HepG2 (cell line): ENCODE measurements around the gene UNC119B. TPM values are rescaled to one million over a fixed set of nuclear protein-coding genes. Genes with fewer than 3 reads are reported as not detected.

ENCODE experiments used
- ESRRA ChIP-seq: sonication (generic); formaldehyde crosslinking; IDR thresholded peaks from 2 replicates; pipeline ENCODE4 v1.5.1; 2020; ENCODE audit warnings: mild to moderate bottlenecking, low read depth, missing genetic modification reagents
- MTA1 ChIP-seq: sonication (generic); formaldehyde crosslinking; IDR thresholded peaks from 2 replicates; pipeline ENCODE4 v1.4.0; 2020; ENCODE audit warnings: missing genetic modification reagents, mild to moderate bottlenecking, borderline replicate concordance
- NFKB2 ChIP-seq: sonication (generic); formaldehyde crosslinking; IDR thresholded peaks from 2 replicates; pipeline ENCODE4 v1.4.0; 2020; ENCODE audit warnings: missing genetic modification reagents, borderline replicate concordance
- ZFY ChIP-seq: sonication (generic); formaldehyde crosslinking; IDR thresholded peaks from 2 replicates; pipeline ENCODE4 v1.4.0; 2020; ENCODE audit warnings: missing genetic modification reagents
- ZMYM2 ChIP-seq: sonication (generic); formaldehyde crosslinking; IDR thresholded peaks from 2 replicates; pipeline ENCODE4 v1.8.0; 2022; ENCODE audit warnings: mild to moderate bottlenecking, missing genetic modification reagents
- ZNF225 ChIP-seq: sonication (generic); formaldehyde crosslinking; IDR thresholded peaks from 2 replicates; pipeline ENCODE4 v1.4.0; 2020; ENCODE audit warnings: mild to moderate bottlenecking, missing genetic modification reagents
- ZNF703 ChIP-seq: sonication (generic); formaldehyde crosslinking; IDR thresholded peaks from 2 replicates; pipeline ENCODE4 v1.5.1; 2020; ENCODE audit warnings: missing genetic modification reagents, mild to moderate bottlenecking, moderate library complexity, borderline replicate concordance
- ZSCAN25 ChIP-seq: sonication (generic); formaldehyde crosslinking; IDR thresholded peaks from 2 replicates; pipeline ENCODE4 v1.8.0; 2022; ENCODE audit warnings: mild to moderate bottlenecking, missing genetic modification reagents
- polyA plus RNA-seq, 8 experiments: library from polyadenylated mRNA; depleted of rRNA in 3 of 8; stranded (reverse) in 7 of 8; unstranded in 1 of 8; fragments of >200 nt; fragmentation: Illumina TruSeq in 4 of 8; extraction: Trizol in 4 of 8; gene quantifications; 2 replicates each; pipeline versions ENCODE4 v1.2.1 to v1.2.3, GENCODE V29; 2011 to 2016; ENCODE audit warnings: low read depth in 4 of 8, missing spikeins in 1 of 8, mixed read lengths in 1 of 8; ENCODE audit not compliant: insufficient read depth in 1 of 8
- total RNA-seq, 5 experiments: library from RNA; depleted of rRNA; stranded (reverse); fragments of >200 nt; fragmentation: Illumina TruSeq; extraction: Trizol; gene quantifications; 2 replicates each; pipeline ENCODE4 v1.2.3, GENCODE V29; 2016; ENCODE audit warnings: low read depth in 1 of 5
- TF ChIP-seq, protein P1 (sequence below): sonication (generic); formaldehyde crosslinking; IDR thresholded peaks from 2 replicates; pipeline ENCODE4 v1.4.0; 2020; ENCODE audit warnings: missing genetic modification reagents, borderline replicate concordance
- TF ChIP-seq, protein P2 (sequence below): sonication (generic); formaldehyde crosslinking; conservative IDR thresholded peaks from 2 replicates; pipeline ENCODE4 v1.4.0; 2020; ENCODE audit warnings: mild to moderate bottlenecking, missing genetic modification reagents, moderate library complexity
- TF ChIP-seq, protein P3 (sequence below): sonication (generic); formaldehyde crosslinking; IDR thresholded peaks from 2 replicates; pipeline ENCODE4 v1.4.0; 2020; ENCODE audit warnings: mild to moderate bottlenecking, missing genetic modification reagents

Gene UNC119B
- total and polyA plus RNA-seq, 2 of the 13 experiments (the other 11 are each of a cell fraction or from before 2014, with no cell fraction given): 19.6 to 19.7 TPM

DNA sequence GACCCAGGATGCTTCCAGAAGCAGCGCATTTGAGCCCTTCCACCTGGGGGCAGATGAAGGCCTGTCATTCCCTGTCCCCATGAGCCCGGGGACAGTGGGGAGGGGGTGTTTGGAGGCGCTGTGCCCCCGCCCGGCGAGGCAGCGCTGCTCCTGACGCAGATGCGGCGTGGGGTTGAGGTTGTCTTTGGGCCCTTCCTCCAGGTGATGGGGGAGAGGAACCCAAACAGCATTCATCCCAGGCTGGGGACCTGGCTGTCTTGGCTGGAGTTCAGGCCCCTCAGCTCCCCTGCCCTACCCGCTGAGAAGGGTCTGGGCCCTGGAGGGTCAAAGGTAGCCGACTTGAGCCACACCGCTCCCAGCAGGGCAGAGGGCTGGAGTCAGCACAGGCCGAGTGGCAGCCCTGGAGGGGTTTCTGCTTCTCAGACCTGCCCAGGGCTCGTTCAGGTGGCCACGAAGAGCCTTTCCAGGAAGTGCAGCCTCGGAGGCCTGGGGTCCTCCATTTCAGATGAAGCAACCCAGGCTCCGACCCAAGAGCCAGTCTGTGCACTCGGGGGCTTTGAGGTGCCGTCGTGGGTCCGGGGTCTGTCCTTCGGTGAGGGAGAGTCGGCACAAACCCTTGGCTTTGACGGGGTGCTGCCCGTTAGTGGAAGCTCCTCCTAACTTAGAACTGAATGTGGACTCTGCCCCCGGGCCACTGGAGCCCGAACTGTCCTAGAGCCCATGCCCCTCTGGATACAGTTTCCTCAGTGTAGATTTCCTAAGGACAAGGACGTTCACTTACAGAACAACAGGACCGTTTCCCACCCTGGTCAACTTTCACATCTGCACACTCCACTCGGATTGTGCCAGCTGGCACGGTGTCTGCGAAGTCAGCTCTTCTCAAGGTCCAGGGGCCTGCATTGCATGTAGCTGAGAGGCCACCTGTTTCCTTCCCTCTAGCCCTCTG, 31.5 kb downstream of the UNC119B start (continued):
- TF ChIP-seq MTA1 (CRISPR knock-in tag) (no peak), ZNF703 (CRISPR knock-in tag) (no peak), ZSCAN25 (0 out of 2 replicates have a peak, but pooled peaks have one; percentile 30), ZFY (CRISPR knock-in tag) (peak; percentile 47), NFKB2 (CRISPR knock-in tag) (peak; percentile 12; the same call in 1 of the 2 replicates), ZNF225 (CRISPR knock-in tag) (0 out of 2 replicates have a peak, but pooled peaks have one; percentile 52), ZMYM2 (0 out of 2 replicates have a peak, but pooled peaks have one; percentile 23), ESRRA (CRISPR knock-in tag) (peak; percentile 71; the same call in 1 of the 2 replicates)
- TF ChIP-seq, protein P1, sequence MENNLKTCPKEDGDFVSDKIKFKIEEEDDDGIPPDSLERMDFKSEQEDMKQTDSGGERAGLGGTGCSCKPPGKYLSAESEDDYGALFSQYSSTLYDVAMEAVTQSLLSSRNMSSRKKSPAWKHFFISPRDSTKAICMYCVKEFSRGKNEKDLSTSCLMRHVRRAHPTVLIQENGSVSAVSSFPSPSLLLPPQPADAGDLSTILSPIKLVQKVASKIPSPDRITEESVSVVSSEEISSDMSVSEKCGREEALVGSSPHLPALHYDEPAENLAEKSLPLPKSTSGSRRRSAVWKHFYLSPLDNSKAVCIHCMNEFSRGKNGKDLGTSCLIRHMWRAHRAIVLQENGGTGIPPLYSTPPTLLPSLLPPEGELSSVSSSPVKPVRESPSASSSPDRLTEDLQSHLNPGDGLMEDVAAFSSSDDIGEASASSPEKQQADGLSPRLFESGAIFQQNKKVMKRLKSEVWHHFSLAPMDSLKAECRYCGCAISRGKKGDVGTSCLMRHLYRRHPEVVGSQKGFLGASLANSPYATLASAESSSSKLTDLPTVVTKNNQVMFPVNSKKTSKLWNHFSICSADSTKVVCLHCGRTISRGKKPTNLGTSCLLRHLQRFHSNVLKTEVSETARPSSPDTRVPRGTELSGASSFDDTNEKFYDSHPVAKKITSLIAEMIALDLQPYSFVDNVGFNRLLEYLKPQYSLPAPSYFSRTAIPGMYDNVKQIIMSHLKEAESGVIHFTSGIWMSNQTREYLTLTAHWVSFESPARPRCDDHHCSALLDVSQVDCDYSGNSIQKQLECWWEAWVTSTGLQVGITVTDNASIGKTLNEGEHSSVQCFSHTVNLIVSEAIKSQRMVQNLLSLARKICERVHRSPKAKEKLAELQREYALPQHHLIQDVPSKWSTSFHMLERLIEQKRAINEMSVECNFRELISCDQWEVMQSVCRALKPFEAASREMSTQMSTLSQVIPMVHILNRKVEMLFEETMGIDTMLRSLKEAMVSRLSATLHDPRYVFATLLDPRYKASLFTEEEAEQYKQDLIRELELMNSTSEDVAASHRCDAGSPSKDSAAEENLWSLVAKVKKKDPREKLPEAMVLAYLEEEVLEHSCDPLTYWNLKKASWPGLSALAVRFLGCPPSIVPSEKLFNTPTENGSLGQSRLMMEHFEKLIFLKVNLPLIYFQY (CRISPR knock-in tag): peak; percentile 71; the same call in 1 of the 2 replicates
- TF ChIP-seq, protein P2, sequence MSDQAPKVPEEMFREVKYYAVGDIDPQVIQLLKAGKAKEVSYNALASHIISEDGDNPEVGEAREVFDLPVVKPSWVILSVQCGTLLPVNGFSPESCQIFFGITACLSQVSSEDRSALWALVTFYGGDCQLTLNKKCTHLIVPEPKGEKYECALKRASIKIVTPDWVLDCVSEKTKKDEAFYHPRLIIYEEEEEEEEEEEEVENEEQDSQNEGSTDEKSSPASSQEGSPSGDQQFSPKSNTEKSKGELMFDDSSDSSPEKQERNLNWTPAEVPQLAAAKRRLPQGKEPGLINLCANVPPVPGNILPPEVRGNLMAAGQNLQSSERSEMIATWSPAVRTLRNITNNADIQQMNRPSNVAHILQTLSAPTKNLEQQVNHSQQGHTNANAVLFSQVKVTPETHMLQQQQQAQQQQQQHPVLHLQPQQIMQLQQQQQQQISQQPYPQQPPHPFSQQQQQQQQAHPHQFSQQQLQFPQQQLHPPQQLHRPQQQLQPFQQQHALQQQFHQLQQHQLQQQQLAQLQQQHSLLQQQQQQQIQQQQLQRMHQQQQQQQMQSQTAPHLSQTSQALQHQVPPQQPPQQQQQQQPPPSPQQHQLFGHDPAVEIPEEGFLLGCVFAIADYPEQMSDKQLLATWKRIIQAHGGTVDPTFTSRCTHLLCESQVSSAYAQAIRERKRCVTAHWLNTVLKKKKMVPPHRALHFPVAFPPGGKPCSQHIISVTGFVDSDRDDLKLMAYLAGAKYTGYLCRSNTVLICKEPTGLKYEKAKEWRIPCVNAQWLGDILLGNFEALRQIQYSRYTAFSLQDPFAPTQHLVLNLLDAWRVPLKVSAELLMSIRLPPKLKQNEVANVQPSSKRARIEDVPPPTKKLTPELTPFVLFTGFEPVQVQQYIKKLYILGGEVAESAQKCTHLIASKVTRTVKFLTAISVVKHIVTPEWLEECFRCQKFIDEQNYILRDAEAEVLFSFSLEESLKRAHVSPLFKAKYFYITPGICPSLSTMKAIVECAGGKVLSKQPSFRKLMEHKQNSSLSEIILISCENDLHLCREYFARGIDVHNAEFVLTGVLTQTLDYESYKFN: peak; percentile 37
- TF ChIP-seq, protein P3, sequence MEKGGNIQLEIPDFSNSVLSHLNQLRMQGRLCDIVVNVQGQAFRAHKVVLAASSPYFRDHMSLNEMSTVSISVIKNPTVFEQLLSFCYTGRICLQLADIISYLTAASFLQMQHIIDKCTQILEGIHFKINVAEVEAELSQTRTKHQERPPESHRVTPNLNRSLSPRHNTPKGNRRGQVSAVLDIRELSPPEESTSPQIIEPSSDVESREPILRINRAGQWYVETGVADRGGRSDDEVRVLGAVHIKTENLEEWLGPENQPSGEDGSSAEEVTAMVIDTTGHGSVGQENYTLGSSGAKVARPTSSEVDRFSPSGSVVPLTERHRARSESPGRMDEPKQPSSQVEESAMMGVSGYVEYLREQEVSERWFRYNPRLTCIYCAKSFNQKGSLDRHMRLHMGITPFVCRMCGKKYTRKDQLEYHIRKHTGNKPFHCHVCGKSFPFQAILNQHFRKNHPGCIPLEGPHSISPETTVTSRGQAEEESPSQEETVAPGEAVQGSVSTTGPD (CRISPR knock-in tag): no peak
- TF ChIP-seq, all 625 proteins: peak for 72
